HEK293 (cell line): ENCODE measurements around the gene BEX4.
"Not testable (repeated sequence)": the region's sequence is repeated elsewhere in the genome, so short reads cannot be mapped to it uniquely, and the experiment has no call there.

ENCODE experiments used
- PRDM2 ChIP-seq: fragments of 450-650 bp; formaldehyde crosslinking; IDR thresholded peaks from 2 replicates; pipeline ENCODE4 v1.5.1; 2016; ENCODE audit warnings: missing biosample characterization, missing genetic modification characterization, borderline replicate concordance
- ZNF274 ChIP-seq, 2 experiments: fragments of 200-500 bp in 1 of 2; fragments of 450-650 bp in 1 of 2; sonication (Bioruptor generic) in 1 of 2; formaldehyde crosslinking in 1 of 2; IDR thresholded peaks; 2 replicates each; pipeline versions ENCODE4 v1.5.1 to v1.6.1; 2014 to 2016; ENCODE audit warnings: borderline replicate concordance in 1 of 2, inconsistent platforms in 1 of 2, low read length in 1 of 2, missing biosample characterization in 1 of 2, missing genetic modification characterization in 1 of 2

GRCh38 chrX:103198668-103199067 is 16.2 kb upstream of the BEX4 start:
- not testable (repeated sequence) for TF ChIP-seq PRDM2 (tag by site-specific recombination); ZNF274 (IDR thresholded peaks at IDR 0.05; ENCODE audit: low read length); ZNF274 (tag by site-specific recombination; IDR thresholded peaks at IDR 0.05; ENCODE audit: borderline replicate concordance)
